T-cell (primary cell): ENCODE measurements around the gene RB1. TPM values are rescaled to one million over a fixed set of nuclear protein-coding genes. Genes with fewer than 3 reads are reported as not detected.
"Not testable (repeated sequence)": the region's sequence is repeated elsewhere in the genome, so short reads cannot be mapped to it uniquely, and the experiment has no call there.

ENCODE experiments used
- ATAC-seq, 4 experiments: fragments of 200-7000 bp in 3 of 4; fragments of 150-1000 bp in 1 of 4; cut with Tn5 transposase; replicated peaks in 1 of 4; 1 replicate in 3 of 4; 2 replicates in 1 of 4; pipeline ENCODE4 v1.10.0; 2021; ENCODE audit warnings: moderate library complexity in 3 of 4, mild to moderate bottlenecking in 2 of 4, moderate number of reproducible peaks in 1 of 4
- CTCF ChIA-PET, 2 donors: fragments of 300-600 bp; sonication (Branson Sonifier 250); formaldehyde crosslinking; loops; one replicate each; lab custom pipeline; 2022; ENCODE audit warnings: antibody characterized with exemption in 2 of 2; lab: Charles Lee
- POLR2A ChIA-PET, 2 donors: fragments of 300-600 bp; sonication (Branson Sonifier 250); formaldehyde crosslinking; loops; one replicate each; lab custom pipeline; 2022; ENCODE audit warnings: antibody characterized with exemption in 2 of 2; lab: Charles Lee
- DNase-seq, 35 experiments: peaks; one replicate each; pipeline versions ENCODE4 v3.0.0 to v3.0.0-alpha.2; 2013 to 2023
- H3K27ac ChIP-seq: one replicate; pipeline ENCODE4 v1.5.1; 2013; ENCODE audit warnings: low read length
- H3K27me3 ChIP-seq, 2 experiments: replicated peaks in 1 of 2; 1 replicate in 1 of 2; 2 replicates in 1 of 2; pipeline versions ENCODE4 v1.6.1 to v1.7.0; 2013; ENCODE audit warnings: low read length in 1 of 2, mixed read lengths in 1 of 2; ENCODE audit not compliant: control insufficient read depth in 2 of 2, insufficient read depth in 2 of 2; ENCODE audit errors: extremely low read depth in 1 of 2
- H3K36me3 ChIP-seq, 2 donors: 1 replicate in 1 of 2; 2 replicates in 1 of 2; pipeline versions ENCODE4 v1.6.1 to v1.7.0; 2013; ENCODE audit warnings: low read length in 1 of 2; ENCODE audit not compliant: control insufficient read depth in 2 of 2, insufficient read depth in 1 of 2; ENCODE audit errors: extremely low read depth in 1 of 2
- H3K4me1 ChIP-seq, 2 experiments: 1 replicate in 1 of 2; 2 replicates in 1 of 2; pipeline versions ENCODE4 v1.6.1 to v1.7.0; 2013; ENCODE audit warnings: low read length in 2 of 2, mixed read lengths in 1 of 2; ENCODE audit not compliant: insufficient read depth in 2 of 2, control insufficient read depth in 1 of 2; ENCODE audit errors: extremely low read depth in 1 of 2
- H3K4me3 ChIP-seq, 2 donors: 1 replicate in 1 of 2; 2 replicates in 1 of 2; pipeline versions ENCODE4 v1.5.1 to v1.7.0; 2013; ENCODE audit warnings: mild to moderate bottlenecking in 2 of 2, low read length in 1 of 2, moderate library complexity in 1 of 2; ENCODE audit not compliant: control insufficient read depth in 1 of 2; ENCODE audit errors: extremely low read depth in 1 of 2
- H3K9me3 ChIP-seq: 2 replicates; pipeline ENCODE4 v1.7.0; 2013
- H3K27ac Mint-ChIP-seq, 2 donors: one replicate each; pipeline ENCODE4 v1.8.0; 2020 to 2021; ENCODE audit warnings: mild to moderate bottlenecking in 2 of 2, mixed read lengths in 2 of 2
- H3K27me3 Mint-ChIP-seq, 2 donors: one replicate each; pipeline ENCODE4 v1.8.0; 2021 to 2022; ENCODE audit warnings: mixed read lengths in 2 of 2
- H3K36me3 Mint-ChIP-seq: one replicate; pipeline ENCODE4 v1.8.0; 2021; ENCODE audit warnings: mixed read lengths
- H3K4me1 Mint-ChIP-seq, 3 donors: one replicate each; pipeline ENCODE4 v1.8.0; 2020 to 2022; ENCODE audit warnings: mixed read lengths in 3 of 3, mild to moderate bottlenecking in 1 of 3
- H3K4me3 Mint-ChIP-seq, 3 donors: one replicate each; pipeline ENCODE4 v1.8.0; 2020 to 2022; ENCODE audit warnings: mild to moderate bottlenecking in 3 of 3, mixed read lengths in 3 of 3, moderate library complexity in 3 of 3
- H3K9me3 Mint-ChIP-seq, 3 donors: one replicate each; pipeline ENCODE4 v1.8.0; 2020 to 2022; ENCODE audit warnings: mixed read lengths in 3 of 3
- WGBS: methylation state at CpG from one replicate; pipeline ENCODE4 v1.1.5; 2013; ENCODE audit warnings: missing lambda C conversion rate; ENCODE audit not compliant: insufficient coverage; 5-methylcytosine and 5-hydroxymethylcytosine counted together
- total RNA-seq, 35 experiments: library from RNA in 6 of 35; stranded (reverse) in 6 of 35; fragments of 120-200 nt in 1 of 35; gene quantifications; one replicate each; pipeline versions ENCODE4 v1.2.1 to v1.2.4 and lab custom pipeline; 2013 to 2026

Gene RB1
- total RNA-seq, 5 donors from 2014 or later (not counting 1 experiment from before 2014, with no cell fraction given), result 17.8 to 26.6 (median 24.0) TPM

DNA sequence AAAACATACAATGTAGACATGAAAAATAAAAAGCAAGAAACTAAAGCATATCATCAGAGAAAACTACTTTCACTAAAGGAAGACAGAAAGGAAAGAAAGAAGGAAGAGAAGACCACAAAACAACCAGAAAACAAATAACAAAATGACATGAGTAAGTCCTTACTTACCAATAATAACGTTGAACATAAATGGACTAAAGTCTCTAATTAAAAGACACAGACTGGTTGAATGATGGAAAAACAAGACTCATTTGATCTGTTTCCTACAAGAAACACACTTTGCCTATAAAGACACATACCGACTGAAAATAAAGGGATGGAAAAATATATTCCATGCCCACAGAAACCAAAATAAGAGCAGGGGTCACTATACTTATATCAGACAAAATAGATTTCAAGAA lies 46.0 kb downstream of the RB1 start:
- Histone ChIP-seq H3K27ac (no peak overlapping the region), H3K36me3 (peaks cover 0 to 5% of the 10 kb centered on the region in 2 donors), H3K9me3 (peaks cover 2% of the 10 kb centered on the region), H3K4me1 (no peaks in the 10 kb centered on the region), H3K4me3 (no peak overlapping the region), H3K27me3 (no peaks in the 10 kb centered on the region)
- no peaks in the 10 kb centered on the region for H3K27me3 Mint-ChIP-seq
- ATAC-seq (no peak), DNase-seq (no peak)
- peaks cover 0 to 2% (median 0%) of the 10 kb centered on the region in 3 donors for H3K4me1 Mint-ChIP-seq
- peaks cover 10 to 36% (median 17%) of the 10 kb centered on the region in 3 donors for H3K9me3 Mint-ChIP-seq
- WGBS, result no CpG with 5 or more reads among the region's 2 CpGs
- no peak overlapping the region for H3K4me3 Mint-ChIP-seq
- no peak overlapping the region for H3K27ac Mint-ChIP-seq
- ChIA-PET POLR2A (no interaction called here), CTCF (interaction anchor here in 1 of 2 donors (1.4 kb wide), 1 partner anchor 230 kb away, joined by 6 read pairs; no protein-coding TSS in a partner anchor)
- H3K36me3 Mint-ChIP-seq, result peaks cover 71% of the 10 kb centered on the region

DNA sequence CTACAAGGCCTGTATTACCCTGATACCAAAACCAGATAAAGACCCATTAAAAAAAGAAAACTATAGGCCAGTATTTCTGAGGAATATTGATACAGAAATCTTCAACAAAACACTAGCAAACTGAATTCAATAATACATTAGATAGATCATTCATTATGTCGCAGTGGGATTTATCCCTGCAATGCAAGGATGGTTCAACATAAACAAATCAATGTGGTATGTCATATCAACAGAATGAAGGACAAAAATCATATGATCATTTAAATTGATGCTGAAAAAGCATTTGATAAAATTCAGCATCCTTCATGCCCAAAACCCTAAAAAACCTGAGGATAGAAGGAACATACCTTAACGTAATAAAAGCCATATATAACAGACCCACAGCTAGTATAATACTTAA lies 50.0 kb downstream of the RB1 start:
- POLR2A ChIA-PET, result no interaction called here
- peaks cover 61% of the 10 kb centered on the region for H3K36me3 Mint-ChIP-seq
- WGBS, result no CpG with 5 or more reads among the region's 2 CpGs
- Histone ChIP-seq H3K9me3 (peaks cover 2% of the 10 kb centered on the region), H3K36me3 (peaks cover 0 to 2% of the 10 kb centered on the region in 2 donors), H3K27ac (no peak overlapping the region), H3K4me1 (no peaks in the 10 kb centered on the region), H3K4me3 (no peak overlapping the region), H3K27me3 (no peaks in the 10 kb centered on the region)
- CTCF ChIA-PET, result no interaction called here
- no peak overlapping the region for H3K27ac Mint-ChIP-seq
- DNase-seq (no peak), ATAC-seq (no peak)
- peaks cover 0 to 2% (median 2%) of the 10 kb centered on the region in 3 donors for H3K4me1 Mint-ChIP-seq
- peaks cover 17 to 43% (median 21%) of the 10 kb centered on the region in 3 donors for H3K9me3 Mint-ChIP-seq
- no peaks in the 10 kb centered on the region for H3K27me3 Mint-ChIP-seq
- no peak overlapping the region for H3K4me3 Mint-ChIP-seq

DNA sequence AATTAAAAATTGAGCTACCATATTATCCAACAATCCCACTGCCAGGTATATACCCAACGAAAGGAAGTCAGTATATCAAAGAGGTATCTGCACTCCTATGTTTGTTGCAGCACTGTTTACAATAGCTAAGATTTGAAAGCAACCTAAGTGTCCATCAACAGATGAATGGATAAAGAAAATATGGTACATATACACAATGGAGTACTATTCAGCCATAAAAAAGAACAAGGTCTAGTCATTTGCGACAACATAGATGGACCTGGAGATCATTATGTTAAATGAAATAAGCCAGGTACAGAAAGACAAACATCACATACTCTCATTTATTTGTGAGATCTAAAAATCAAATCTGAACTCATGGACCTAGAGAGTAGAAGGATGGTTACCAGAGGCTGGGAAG lies 52.0 kb downstream of the RB1 start:
- H3K27me3 ChIP-seq, H3K9me3 ChIP-seq, H3K4me1 Mint-ChIP-seq, H3K4me3 Mint-ChIP-seq, H3K27ac Mint-ChIP-seq, CTCF ChIA-PET, H3K27ac ChIP-seq, DNase-seq, POLR2A ChIA-PET, H3K4me3 ChIP-seq, H3K27me3 Mint-ChIP-seq, ATAC-seq, H3K36me3 ChIP-seq, H3K4me1 ChIP-seq: not testable (repeated sequence)
- Mint-ChIP-seq H3K9me3 (peaks cover 17 to 37% (median 21%) of the 10 kb centered on the region in 3 donors), H3K36me3 (peaks cover 51% of the 10 kb centered on the region)
- WGBS, result no CpG with 5 or more reads among the region's 2 CpGs

DNA sequence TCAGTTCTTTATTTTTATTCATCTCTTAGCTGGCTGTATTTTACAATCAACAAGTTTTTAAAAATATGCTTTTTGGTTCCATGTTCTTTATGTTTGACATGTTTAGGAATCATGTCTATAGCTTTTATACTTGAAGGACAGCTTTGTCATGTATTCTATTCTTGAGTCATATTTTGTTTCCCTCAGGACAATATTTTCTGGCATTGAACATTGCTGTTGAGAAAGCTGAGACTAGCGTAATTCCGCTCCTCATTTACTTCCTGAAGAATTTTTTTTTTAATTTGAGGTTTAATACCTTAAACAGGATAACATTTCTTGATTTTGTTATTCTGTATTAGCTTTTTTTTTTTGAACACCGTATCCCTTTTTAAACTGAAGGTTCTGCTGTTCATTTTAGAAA lies 53.2 kb downstream of the RB1 start:
- Mint-ChIP-seq H3K4me3 (no peak overlapping the region), H3K27me3 (no peaks in the 10 kb centered on the region), H3K4me1 (peaks cover 0 to 2% (median 2%) of the 10 kb centered on the region in 3 donors), H3K9me3 (peaks cover 17 to 29% (median 21%) of the 10 kb centered on the region in 3 donors), H3K27ac (no peak overlapping the region), H3K36me3 (peaks cover 44% of the 10 kb centered on the region)
- no peaks in the 10 kb centered on the region for H3K4me1 ChIP-seq
- ChIA-PET CTCF (interaction anchor here (0.6 to 1.4 kb wide), 5 partner anchors 9 to 413 kb away, joined by 3 to 7 read pairs (median 4); no protein-coding TSS in a partner anchor), POLR2A (interaction anchor here (0.5 to 0.7 kb wide), 2 partner anchors 13 to 1650 kb away, joined by 3 to 4 read pairs; no protein-coding TSS in a partner anchor)
- H3K9me3 ChIP-seq, result peaks cover 2% of the 10 kb centered on the region
- H3K36me3 ChIP-seq, result peaks cover 0 to 4% of the 10 kb centered on the region in 2 donors
- no peak for DNase-seq
- H3K27me3 ChIP-seq, result no peaks in the 10 kb centered on the region
- no peak overlapping the region for H3K4me3 ChIP-seq
- H3K27ac ChIP-seq, result no peak overlapping the region
- WGBS, result no CpG with 5 or more reads among the region's 3 CpGs
- no peak for ATAC-seq

DNA sequence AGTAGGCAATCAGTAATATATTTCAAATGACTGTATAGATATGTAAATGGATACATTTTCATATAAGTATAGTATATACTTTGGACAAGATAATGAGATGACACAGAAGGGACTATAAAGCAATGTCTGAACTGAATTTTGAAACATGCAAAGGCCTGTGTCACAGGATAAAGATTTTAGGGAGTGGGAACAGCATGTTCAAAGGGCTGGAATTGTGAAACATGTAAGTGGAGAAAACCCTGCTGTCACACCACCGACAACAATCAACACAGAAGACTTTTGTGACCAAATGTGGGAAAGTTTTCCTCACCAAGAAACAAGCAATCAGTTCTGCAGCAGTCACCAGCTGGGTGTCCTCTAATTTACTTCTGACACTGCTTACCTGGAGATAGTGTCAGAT lies 66.4 kb downstream of the RB1 start:
- Mint-ChIP-seq H3K27ac (no peak overlapping the region), H3K4me1 (no peaks in the 10 kb centered on the region), H3K27me3 (no peaks in the 10 kb centered on the region), H3K9me3 (peaks cover 0 to 4% (median 0%) of the 10 kb centered on the region in 3 donors), H3K4me3 (no peak overlapping the region), H3K36me3 (peaks cover 47% of the 10 kb centered on the region)
- Histone ChIP-seq H3K36me3 (peaks cover 0 to 10% of the 10 kb centered on the region in 2 donors), H3K27ac (no peak overlapping the region), H3K27me3 (no peaks in the 10 kb centered on the region), H3K9me3 (no peaks in the 10 kb centered on the region), H3K4me1 (no peaks in the 10 kb centered on the region), H3K4me3 (no peak overlapping the region)
- DNase-seq (no peak), ATAC-seq (no peak)
- WGBS, result no CpG with 5 or more reads among the region's 1 CpG
- ChIA-PET POLR2A (no interaction called here), CTCF (no interaction called here)

DNA sequence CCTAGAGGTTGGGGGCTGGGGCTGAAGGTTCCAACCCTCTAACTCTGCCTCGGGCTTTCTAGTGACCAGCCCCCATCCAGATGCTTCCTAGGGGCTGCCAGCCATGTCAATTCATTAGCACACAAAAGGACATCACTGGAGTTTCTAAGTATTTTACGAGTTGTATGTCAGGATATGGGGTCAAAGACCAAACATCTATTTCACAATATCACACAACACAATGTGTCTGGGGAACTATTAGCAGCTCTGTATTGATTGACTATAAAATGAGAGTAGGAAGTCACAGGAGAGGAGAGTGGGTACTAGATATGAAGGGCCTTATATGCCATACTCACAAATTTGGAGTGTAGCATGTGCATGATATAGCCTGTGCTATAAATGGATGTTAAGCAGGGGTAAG lies 67.3 kb downstream of the RB1 start:
- Histone ChIP-seq H3K4me3 (no peak overlapping the region), H3K36me3 (peaks cover 0 to 10% of the 10 kb centered on the region in 2 donors), H3K27ac (no peak overlapping the region), H3K27me3 (no peaks in the 10 kb centered on the region), H3K4me1 (no peaks in the 10 kb centered on the region), H3K9me3 (no peaks in the 10 kb centered on the region)
- no peak for DNase-seq
- no peak for ATAC-seq
- Mint-ChIP-seq H3K4me3 (no peak overlapping the region), H3K27ac (no peak overlapping the region), H3K36me3 (peaks cover 45% of the 10 kb centered on the region), H3K4me1 (no peaks in the 10 kb centered on the region), H3K9me3 (peaks cover 0 to 4% (median 0%) of the 10 kb centered on the region in 3 donors), H3K27me3 (no peaks in the 10 kb centered on the region)
- WGBS, result no CpG with 5 or more reads among the region's 2 CpGs
- ChIA-PET POLR2A (no interaction called here), CTCF (no interaction called here)
